ENCODE data around the gene CAMK2B.

Gene CAMK2B

GRCh38 chr7:44232901-44233715, 92.3 kb downstream of the CAMK2B start:
- Histone ChIP-seq H3K4me3 (no peak overlapping the region), H3K27me3 (no peaks in the 10 kb centered on the region), H3K27ac (no peak overlapping the region), H3K4me1 (peaks cover 0 to 13% (median 8%) of the 10 kb centered on the region in 10 experiments; a peak in 9 of 20 replicates), H3K9ac (no peak overlapping the region), H3K4me2 (no peak overlapping the region), H4K20me1 (peaks cover 0 to 18% (median 0%) of the 10 kb centered on the region in 11 experiments; a peak in 1 of 22 replicates), H3K9me3 (replicated peaks in 1 of 11) (no peaks in the 10 kb centered on the region), H3K36me3 (no peaks in the 10 kb centered on the region)
- TF ChIP-seq Cebpa-rat (IDR thresholded peaks at IDR 0.05), result no peak

- no peak overlapping the region for H3K4me3 ChIP-seq
- no peak overlapping the region for H3K27ac ChIP-seq
- H3K36me3 ChIP-seq, result no peaks in the 10 kb centered on the region
- H3K4me1 ChIP-seq, result peaks cover 0 to 13% (median 8%) of the 10 kb centered on the region in 10 experiments; a peak in 9 of 20 replicates
- H3K9ac ChIP-seq, result no peak overlapping the region
- H3K9me3 ChIP-seq (replicated peaks in 1 of 11), result no peaks in the 10 kb centered on the region
- H4K20me1 ChIP-seq, result peaks cover 0 to 18% (median 0%) of the 10 kb centered on the region in 11 experiments; a peak in 1 of 22 replicates
- no peak for TF ChIP-seq Cebpa-rat (IDR thresholded peaks at IDR 0.05)
- no peaks in the 10 kb centered on the region for H3K27me3 ChIP-seq
- H3K4me2 ChIP-seq, result no peak overlapping the region
These were observed 93.0 kb downstream of the CAMK2B start for GRCh38 chr7:44232396-44232795.

- Histone ChIP-seq H3K4me3 (no peak overlapping the region), H3K27ac (no peak overlapping the region), H4K20me1 (peaks cover 0 to 14% (median 0%) of the 10 kb centered on the region in 11 experiments; a peak in 1 of 22 replicates), H3K36me3 (no peaks in the 10 kb centered on the region), H3K9me3 (replicated peaks in 1 of 11) (no peaks in the 10 kb centered on the region), H3K4me2 (no peak overlapping the region), H3K9ac (no peak overlapping the region), H3K4me1 (peaks cover 0 to 2% (median 0%) of the 10 kb centered on the region in 10 experiments; a peak in 2 of 20 replicates), H3K27me3 (no peaks in the 10 kb centered on the region)
- TF ChIP-seq Cebpa-rat (IDR thresholded peaks at IDR 0.05), result no peak
These were observed 94.3 kb downstream of the CAMK2B start for GRCh38 chr7:44231088-44231487.

- TF ChIP-seq Cebpa-rat (IDR thresholded peaks at IDR 0.05), result no peak
- Histone ChIP-seq H3K27ac (no peak overlapping the region), H3K4me3 (no peak overlapping the region), H3K27me3 (no peaks in the 10 kb centered on the region), H3K36me3 (no peaks in the 10 kb centered on the region), H3K9ac (no peak overlapping the region), H3K4me2 (no peak overlapping the region), H3K4me1 (no peaks in the 10 kb centered on the region), H4K20me1 (peaks cover 0 to 11% (median 0%) of the 10 kb centered on the region in 11 experiments; a peak in 1 of 22 replicates), H3K9me3 (replicated peaks in 1 of 11) (no peaks in the 10 kb centered on the region)
These were observed 95.1 kb downstream of the CAMK2B start for GRCh38 chr7:44230286-44230685.

GRCh38 chr7:44229546-44230105, 95.8 kb downstream of the CAMK2B start:
- Histone ChIP-seq H3K9ac (no peak overlapping the region), H3K9me3 (replicated peaks in 1 of 11) (no peaks in the 10 kb centered on the region), H4K20me1 (peaks cover 0 to 7% (median 0%) of the 10 kb centered on the region in 11 experiments; a peak in 1 of 22 replicates), H3K27me3 (no peaks in the 10 kb centered on the region), H3K4me3 (no peak overlapping the region), H3K27ac (no peak overlapping the region), H3K4me2 (no peak overlapping the region), H3K36me3 (no peaks in the 10 kb centered on the region), H3K4me1 (no peaks in the 10 kb centered on the region)
- TF ChIP-seq Cebpa-rat (IDR thresholded peaks at IDR 0.05), result no peak

GRCh38 chr7:44228571-44229350, 96.6 kb downstream of the CAMK2B start:
- no peak overlapping the region for H3K27ac ChIP-seq
- H3K9ac ChIP-seq, result no peak overlapping the region
- no peaks in the 10 kb centered on the region for H3K36me3 ChIP-seq
- no peaks in the 10 kb centered on the region for H3K4me1 ChIP-seq
- no peaks in the 10 kb centered on the region; a peak in 1 of 22 replicates for H4K20me1 ChIP-seq
- H3K4me2 ChIP-seq, result no peak overlapping the region
- H3K9me3 ChIP-seq (replicated peaks in 1 of 11), result no peaks in the 10 kb centered on the region
- H3K4me3 ChIP-seq, result no peak overlapping the region
- no peaks in the 10 kb centered on the region for H3K27me3 ChIP-seq
- no peak for TF ChIP-seq Cebpa-rat (IDR thresholded peaks at IDR 0.05)

- Histone ChIP-seq H3K27ac (no peak overlapping the region), H3K27me3 (no peaks in the 10 kb centered on the region)
- no peak for TF ChIP-seq Cebpa-rat (IDR thresholded peaks at IDR 0.05)
These were observed 97.5 kb downstream of the CAMK2B start for GRCh38 chr7:44227911-44228310.

GRCh38 chr7:44226396-44226753, 99.0 kb downstream of the CAMK2B start:
- H3K9ac ChIP-seq, result no peak overlapping the region
- H3K27me3 ChIP-seq, result no peaks in the 10 kb centered on the region
- no peak overlapping the region for H3K4me3 ChIP-seq
- no peaks in the 10 kb centered on the region for H3K36me3 ChIP-seq
- TF ChIP-seq Cebpa-rat (IDR thresholded peaks at IDR 0.05), result no peak
- H3K4me2 ChIP-seq, result no peak overlapping the region
- no peaks in the 10 kb centered on the region for H3K9me3 ChIP-seq (replicated peaks in 1 of 11)
- H3K4me1 ChIP-seq, result no peaks in the 10 kb centered on the region
- H3K27ac ChIP-seq, result no peak overlapping the region
- no peaks in the 10 kb centered on the region; a peak in 1 of 22 replicates for H4K20me1 ChIP-seq

More at GRCh38 chr7:44227911-44228310, 97.5 kb downstream of the CAMK2B start:
- H3K4me2 ChIP-seq, result no peak overlapping the region
- no peaks in the 10 kb centered on the region; a peak in 1 of 22 replicates for H4K20me1 ChIP-seq
- H3K4me1 ChIP-seq, result no peaks in the 10 kb centered on the region
- no peaks in the 10 kb centered on the region for H3K9me3 ChIP-seq (replicated peaks in 1 of 11)
- no peak overlapping the region for H3K4me3 ChIP-seq
- H3K9ac ChIP-seq, result no peak overlapping the region
- H3K36me3 ChIP-seq, result no peaks in the 10 kb centered on the region
